PC-3 (cell line): ENCODE data around the gene MYLK3.

Experiments used
- EZH2phosphoT487 ChIP-seq: fragments of 300-600 bp; sonication (generic); IDR thresholded peaks from 2 replicates; pipeline ENCODE4 v1.6.1; 2018; ENCODE audit warnings: mild to moderate bottlenecking, antibody characterized with exemption, low read length, borderline replicate concordance
- TF ChIP-seq, protein P1 (sequence below): fragments of 300-600 bp; sonication (generic); conservative IDR thresholded peaks from 2 replicates; pipeline ENCODE4 v1.5.1; 2017; ENCODE audit warnings: antibody characterized with exemption, low read depth, mild to moderate bottlenecking, low read length

GRCh38 chr16:46762583-46762982 lies 14.4 kb upstream of the MYLK3 start:
- TF ChIP-seq, protein P1, sequence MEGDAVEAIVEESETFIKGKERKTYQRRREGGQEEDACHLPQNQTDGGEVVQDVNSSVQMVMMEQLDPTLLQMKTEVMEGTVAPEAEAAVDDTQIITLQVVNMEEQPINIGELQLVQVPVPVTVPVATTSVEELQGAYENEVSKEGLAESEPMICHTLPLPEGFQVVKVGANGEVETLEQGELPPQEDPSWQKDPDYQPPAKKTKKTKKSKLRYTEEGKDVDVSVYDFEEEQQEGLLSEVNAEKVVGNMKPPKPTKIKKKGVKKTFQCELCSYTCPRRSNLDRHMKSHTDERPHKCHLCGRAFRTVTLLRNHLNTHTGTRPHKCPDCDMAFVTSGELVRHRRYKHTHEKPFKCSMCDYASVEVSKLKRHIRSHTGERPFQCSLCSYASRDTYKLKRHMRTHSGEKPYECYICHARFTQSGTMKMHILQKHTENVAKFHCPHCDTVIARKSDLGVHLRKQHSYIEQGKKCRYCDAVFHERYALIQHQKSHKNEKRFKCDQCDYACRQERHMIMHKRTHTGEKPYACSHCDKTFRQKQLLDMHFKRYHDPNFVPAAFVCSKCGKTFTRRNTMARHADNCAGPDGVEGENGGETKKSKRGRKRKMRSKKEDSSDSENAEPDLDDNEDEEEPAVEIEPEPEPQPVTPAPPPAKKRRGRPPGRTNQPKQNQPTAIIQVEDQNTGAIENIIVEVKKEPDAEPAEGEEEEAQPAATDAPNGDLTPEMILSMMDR = no peak
- TF ChIP-seq EZH2phosphoT487 = no peak
